ENCODE measurements around the gene TRIO. TPM values are rescaled to one million over a fixed set of nuclear protein-coding genes. Genes with fewer than 3 reads are reported as not detected.
"Not testable (repeated sequence)": the region's sequence is repeated elsewhere in the genome, so short reads cannot be mapped to it uniquely, and the experiment has no call there.

The TRIO gene
- polyA plus RNA-seq, 4 donors, result 103 to 182 (median 111) TPM

GRCh38 chr5:14416621-14417275 lies 273.6 kb downstream of the TRIO start:
- no peak for DNase-seq (ENCODE audit: low read depth in 4 of 4, low spot score in 3 of 4)

GRCh38 chr5:14417276-14417730 lies 274.2 kb downstream of the TRIO start:
- no peak for DNase-seq (ENCODE audit: low read depth in 4 of 4, low spot score in 3 of 4)

- DNase-seq (ENCODE audit: low read depth in 4 of 4, low spot score in 3 of 4), result no peak
These were observed 274.9 kb downstream of the TRIO start for GRCh38 chr5:14417792-14418765.

- DNase-seq (ENCODE audit: low read depth in 4 of 4, low spot score in 3 of 4), result no peak
These were observed 276.5 kb downstream of the TRIO start for GRCh38 chr5:14419686-14420085.

- no peak for DNase-seq (ENCODE audit: low read depth in 4 of 4, low spot score in 3 of 4)
These were observed 277.1 kb downstream of the TRIO start for GRCh38 chr5:14420101-14420811.

- DNase-seq (ENCODE audit: low read depth in 4 of 4, low spot score in 3 of 4), result no peak
These were observed 278.7 kb downstream of the TRIO start for GRCh38 chr5:14421851-14422250.

- DNase-seq (ENCODE audit: low read depth in 4 of 4, low spot score in 3 of 4), result no peak
These were observed 281.0 kb downstream of the TRIO start for GRCh38 chr5:14424011-14424685.

GRCh38 chr5:14425559-14425958 lies 282.4 kb downstream of the TRIO start:
- no peak for DNase-seq (ENCODE audit: low read depth in 4 of 4, low spot score in 3 of 4)

GRCh38 chr5:14426521-14426920 lies 283.4 kb downstream of the TRIO start:
- DNase-seq (ENCODE audit: low read depth in 4 of 4, low spot score in 3 of 4), result no peak

GRCh38 chr5:14428302-14429081 lies 285.4 kb downstream of the TRIO start:
- no peak for DNase-seq (ENCODE audit: low read depth in 4 of 4, low spot score in 3 of 4)

- DNase-seq (ENCODE audit: low read depth in 4 of 4, low spot score in 3 of 4), result no peak
These were observed 286.2 kb downstream of the TRIO start for GRCh38 chr5:14429101-14430050.

GRCh38 chr5:14431534-14431933 lies 288.4 kb downstream of the TRIO start:
- no peak for DNase-seq (ENCODE audit: low read depth in 4 of 4, low spot score in 3 of 4)

GRCh38 chr5:14432931-14433589 lies 289.9 kb downstream of the TRIO start:
- no peak for DNase-seq (ENCODE audit: low read depth in 4 of 4, low spot score in 3 of 4)

- DNase-seq (ENCODE audit: low read depth in 4 of 4, low spot score in 3 of 4), result no peak
These were observed 292.3 kb downstream of the TRIO start for GRCh38 chr5:14435481-14435880.

GRCh38 chr5:14436122-14436521 lies 293.0 kb downstream of the TRIO start:
- DNase-seq (ENCODE audit: low read depth in 4 of 4, low spot score in 3 of 4), result not testable (repeated sequence)

GRCh38 chr5:14436801-14437542 lies 293.8 kb downstream of the TRIO start:
- no peak for DNase-seq (ENCODE audit: low read depth in 4 of 4, low spot score in 3 of 4)

GRCh38 chr5:14438195-14438606 lies 295.1 kb downstream of the TRIO start:
- no peak for DNase-seq (ENCODE audit: low read depth in 4 of 4, low spot score in 3 of 4)

All from left renal pelvis (tissue), 4 donors.